ENCODE measurements around the gene SGF29.
A peak's percentile ranks its signal among the peaks of the same experiment; 100 is the strongest.
"Not testable (repeated sequence)": the region's sequence is repeated elsewhere in the genome, so short reads cannot be mapped to it uniquely, and the experiment has no call there.

The SGF29 gene

DNA sequence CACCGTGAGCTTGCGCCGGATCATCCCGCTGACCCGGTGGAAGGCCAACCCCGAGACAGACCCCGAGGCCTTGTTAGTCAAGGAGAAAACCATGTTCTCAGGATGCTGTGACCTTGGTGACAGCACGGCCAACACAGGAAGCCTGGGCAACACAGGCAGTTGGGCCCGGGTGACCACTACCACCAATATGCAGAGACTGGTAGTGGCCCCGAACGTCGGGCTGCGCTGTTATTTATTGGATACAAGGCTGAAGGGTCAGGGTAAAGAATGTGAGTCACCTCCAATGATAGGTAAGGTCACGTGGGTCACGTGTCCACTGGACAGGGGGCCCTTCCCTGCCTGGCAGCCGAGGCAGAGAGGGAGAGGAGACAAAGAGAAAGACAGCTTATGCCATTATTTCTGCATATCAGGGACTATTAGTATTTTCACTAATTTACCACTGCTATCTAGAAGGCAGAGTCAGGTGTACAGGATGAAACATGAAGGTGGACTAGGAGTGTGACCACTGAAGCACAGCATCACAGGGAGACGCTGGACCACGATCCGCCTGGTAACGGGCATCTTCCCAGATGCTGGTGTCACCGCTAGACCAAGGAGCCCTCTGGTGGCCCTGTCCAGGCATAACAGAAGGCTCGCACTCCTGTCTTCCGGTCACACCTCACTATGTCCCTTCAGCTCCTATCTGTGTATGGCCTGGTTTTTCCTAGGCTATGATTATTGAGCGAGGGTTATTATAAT, 61.9 kb downstream of the SGF29 start:
- not testable (repeated sequence) for DNase-seq

DNA sequence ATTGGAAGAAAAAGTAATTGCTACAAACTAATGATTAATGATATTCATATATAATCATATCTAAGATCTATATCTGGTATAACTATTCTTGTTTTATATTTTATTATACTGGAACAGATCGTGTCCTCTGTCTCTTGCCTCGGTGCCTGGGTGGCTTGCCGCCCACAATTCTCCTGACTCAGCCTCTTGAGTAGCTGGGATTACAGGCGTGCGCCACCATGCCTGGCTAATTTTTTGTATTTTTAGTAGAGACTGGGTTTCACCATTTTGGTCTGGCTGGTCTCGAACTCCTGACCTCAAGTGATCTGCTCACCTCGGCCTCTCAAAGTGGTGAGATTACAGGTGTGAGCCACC, 62.5 kb downstream of the SGF29 start:
- not testable (repeated sequence) for DNase-seq

DNA sequence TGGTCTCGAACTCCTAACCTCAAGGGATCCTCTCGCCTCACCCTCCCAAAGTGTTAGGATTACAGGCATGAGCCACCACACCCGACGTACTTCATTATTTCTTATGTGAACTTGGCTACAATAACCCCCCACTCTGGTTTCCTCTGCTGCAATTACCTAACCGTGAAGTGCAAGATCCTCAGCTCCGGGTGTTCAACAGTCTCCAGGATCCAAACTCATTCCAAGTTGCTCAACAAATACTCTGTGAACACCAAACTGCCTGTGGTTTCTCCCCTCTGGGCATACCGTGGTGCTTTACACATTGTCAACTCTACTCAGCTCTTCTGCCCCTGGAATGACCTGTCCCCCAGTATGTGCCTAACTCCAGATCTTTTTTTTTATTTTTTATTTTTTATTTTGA, 62.9 kb downstream of the SGF29 start:
- DNase-seq, result no peak

DNA sequence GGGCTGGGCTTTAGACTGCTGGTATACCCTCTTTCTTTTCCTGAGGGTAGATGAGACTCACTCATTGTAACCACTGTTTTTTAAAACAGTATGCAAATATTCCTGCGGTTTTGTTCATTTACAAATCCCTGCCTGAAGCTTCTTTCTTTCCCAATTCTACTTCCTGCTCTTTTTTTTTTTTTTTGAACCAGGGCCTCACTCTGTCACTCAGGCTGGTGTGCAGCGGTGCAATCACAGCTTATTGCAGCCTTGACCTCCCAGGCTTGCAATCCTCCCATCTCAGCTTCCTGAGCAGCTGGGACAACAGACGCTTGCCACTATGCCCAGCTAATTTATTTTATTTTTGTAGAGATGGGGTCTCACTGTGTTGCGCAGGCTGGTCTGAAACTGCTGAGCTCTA, 64.2 kb downstream of the SGF29 start:
- DNase-seq, result no peak

DNA sequence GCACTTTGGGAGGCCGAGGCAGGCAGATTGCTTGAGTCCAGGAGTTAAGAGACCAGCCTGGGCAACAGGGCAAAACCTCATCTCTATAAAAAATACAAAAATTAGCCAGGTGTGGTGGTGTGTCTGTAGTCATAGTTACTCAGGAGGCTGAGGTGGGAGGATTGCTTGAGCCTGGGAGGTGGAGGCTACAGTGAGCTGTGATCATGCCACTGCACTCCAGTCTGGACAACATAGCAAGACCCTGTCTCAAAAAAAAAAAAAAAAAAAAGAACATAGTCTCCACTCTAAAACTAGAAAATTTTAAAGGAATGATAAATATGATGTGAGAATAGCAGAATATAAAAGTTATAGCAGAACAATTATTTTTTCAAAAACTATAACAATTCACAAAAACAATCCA, 66.6 kb downstream of the SGF29 start:
- DNase-seq, result not testable (repeated sequence)

DNA sequence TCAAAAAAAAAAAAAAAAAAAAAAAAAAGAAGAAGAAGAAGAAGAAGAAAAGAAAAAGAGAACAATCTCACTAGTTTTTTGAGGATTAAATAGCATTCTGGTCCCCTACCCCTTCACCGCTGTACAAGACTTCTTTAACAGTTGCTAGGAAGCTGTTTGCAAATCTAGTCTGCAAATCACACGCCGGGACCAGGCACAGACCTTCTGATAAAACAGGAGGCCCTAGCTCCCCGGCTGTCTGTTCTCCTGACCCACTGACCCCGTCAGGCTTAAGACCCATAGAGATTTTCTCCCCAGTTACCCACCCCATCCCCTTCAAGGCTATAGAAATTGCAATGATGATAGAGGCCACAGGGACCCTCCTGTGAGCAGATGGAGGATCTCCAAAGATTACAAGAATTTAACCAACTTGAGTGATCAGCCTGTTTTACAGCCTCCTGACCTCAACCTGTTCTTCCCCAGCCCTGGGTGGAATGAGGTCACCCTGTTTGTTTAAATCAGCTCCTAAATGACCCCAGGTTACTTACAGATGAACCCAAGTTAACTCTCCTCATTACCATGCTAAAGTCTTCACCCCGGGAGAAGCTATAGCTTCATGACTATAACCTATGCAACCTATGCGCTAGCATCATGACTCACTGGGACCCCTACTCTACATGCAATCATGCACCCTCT, 67.9 kb downstream of the SGF29 start:
- DNase-seq, result no peak

DNA sequence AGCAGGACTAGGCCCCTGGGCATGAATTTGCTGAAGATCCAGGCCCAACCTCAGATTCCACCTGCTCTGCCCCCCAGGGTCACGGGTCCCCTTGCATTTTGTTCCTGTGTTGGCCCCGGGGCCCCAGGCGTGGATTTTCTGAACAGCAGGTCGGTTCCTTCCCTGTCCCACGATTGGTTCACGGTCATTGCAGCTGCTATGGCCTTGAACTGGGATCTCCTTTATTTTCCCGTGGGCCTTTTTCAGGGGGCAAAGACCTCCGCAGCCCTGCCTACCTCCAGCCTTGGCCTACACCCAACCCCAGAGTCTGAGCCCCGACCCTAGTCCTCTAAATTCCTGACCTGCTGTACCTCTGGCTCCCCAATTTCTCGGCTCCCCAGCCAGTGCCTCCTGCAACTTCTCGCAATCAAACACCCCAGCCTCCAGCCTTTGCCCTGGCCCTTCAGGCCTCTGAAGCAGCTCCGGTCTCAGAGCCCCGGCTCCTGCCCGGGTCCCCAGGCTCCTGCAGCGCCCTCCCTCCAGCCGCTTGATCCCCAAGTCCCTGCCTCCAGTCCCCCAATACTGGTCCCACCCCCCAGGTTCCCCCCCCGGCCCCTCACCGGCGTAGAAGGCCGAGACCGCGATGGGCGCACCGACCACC, 68.9 kb downstream of the SGF29 start:
- not testable (repeated sequence) for DNase-seq

DNA sequence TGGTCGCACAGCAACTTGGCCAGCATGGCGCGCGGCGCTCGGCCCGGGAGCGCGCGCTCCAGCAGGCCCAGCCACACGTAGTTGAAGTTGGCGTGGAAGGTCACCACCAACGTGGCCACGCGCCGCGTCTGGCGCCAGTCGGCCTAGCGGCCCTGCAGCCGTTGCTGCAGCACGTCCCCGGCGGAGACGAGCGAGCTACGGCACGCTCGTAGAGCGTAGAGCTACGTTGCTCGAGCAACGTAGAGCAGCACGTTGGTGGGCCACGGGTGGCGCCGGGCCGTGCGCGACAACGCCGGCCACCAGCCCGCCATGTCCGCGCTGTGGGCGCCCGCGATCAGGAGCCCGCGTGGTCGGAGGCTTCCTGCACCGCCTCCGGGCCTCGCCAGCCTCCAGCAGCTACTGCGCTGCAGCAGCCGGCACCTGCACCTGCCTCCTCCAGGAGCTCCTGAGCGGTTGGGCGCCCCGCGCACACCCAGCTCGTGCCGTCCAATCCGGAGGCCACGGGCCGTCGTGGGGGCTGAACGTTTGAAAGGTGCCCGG, 69.5 kb downstream of the SGF29 start:
- DNase-seq, result no peak

DNA sequence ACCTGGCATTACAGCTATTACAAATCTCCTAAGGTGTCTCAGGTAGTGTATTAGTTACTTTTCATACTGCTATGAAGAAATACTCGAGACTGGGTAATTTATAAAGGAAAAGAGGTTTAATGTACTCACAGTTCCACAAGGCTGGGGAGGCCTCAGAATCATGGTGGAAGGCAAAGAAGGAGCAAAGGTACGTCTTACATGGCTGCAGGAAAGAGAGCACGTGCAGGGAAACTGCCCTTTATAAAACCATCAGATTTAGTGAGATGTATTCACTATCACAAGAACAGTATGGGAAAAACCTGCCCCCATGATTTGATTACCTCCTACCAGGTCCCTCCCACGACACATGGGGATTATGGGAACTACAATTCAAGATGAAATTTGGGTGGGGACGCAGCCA, 77.2 kb downstream of the SGF29 start:
- not testable (repeated sequence) for DNase-seq

DNA sequence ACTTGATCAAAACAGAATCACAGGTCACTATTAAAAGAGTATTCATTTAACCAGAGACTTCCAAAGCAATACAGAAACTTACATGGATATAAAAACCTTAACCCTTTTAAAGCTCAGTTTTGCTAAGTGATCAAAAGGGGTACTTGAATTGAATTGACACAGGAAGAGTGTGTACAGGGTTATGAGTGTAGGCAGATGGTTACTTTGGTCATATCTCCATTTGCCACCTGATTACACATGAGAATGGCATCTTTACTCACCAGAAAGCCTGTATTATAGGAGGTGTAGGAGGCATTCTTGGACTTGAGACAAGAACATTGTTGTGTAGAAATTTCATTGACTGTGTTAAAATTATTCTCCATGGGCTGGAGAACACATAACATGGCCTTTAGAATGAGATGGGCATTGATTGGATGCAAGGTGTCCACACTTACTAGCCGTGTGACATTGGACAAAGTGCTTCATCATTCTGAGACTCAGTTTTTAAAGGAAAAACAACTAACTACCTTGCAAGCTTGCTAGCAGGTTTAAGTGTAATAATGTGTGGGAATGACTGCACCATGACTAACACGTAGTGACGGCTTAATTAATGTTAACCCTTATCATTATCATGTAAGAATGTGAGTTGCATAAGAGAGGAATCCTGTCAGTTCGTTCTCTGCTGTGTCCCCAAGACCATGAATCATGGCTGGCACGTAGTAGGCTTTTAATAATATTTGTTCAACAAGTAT, 82.5 kb downstream of the SGF29 start:
- DNase-seq, result peak; percentile 81

DNA sequence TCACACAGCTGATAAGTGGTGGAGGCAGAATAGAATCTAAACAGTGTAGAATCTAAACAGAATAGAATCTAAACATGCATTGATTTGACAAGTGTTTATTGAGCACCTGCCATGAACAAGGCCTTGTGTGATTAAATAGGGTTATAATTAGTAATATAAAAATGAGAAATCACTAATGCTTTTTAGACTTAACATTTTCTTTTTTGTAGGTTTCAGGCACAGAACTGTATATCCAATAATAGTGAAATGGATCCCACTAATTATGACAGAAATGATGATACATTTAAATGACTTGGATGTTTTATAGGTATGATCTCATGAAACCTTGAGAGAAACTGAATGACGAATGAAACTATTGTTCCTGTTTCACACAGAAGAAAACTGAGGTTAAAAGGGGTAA, 84.0 kb downstream of the SGF29 start, which contains the start of gene NPIPB8:
Gene NPIPB8 (plus strand): TSS at position 301 of the 400 bp plus-strand sequence. CDS start 296 bp downstream, outside the sequence.
- not testable (repeated sequence) for DNase-seq

DNA sequence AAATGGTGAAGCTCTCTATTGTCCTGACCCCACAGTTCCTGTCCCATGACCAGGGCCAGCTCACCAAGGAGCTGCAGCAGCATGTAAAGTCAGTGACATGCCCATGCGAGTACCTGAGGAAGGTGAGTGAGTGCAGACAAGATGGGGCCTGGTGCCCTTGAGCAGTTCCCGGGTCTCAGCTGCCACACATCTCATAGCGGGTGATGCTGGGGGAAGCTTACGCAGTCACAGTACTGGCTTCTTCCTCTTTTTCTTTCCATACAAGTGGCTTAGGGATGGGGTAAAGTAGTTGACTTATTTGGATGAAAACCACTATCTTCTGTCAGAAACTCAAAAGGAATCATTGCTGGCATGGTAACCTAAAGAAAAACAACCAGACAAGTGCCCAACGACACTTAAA, 84.6 kb downstream of the SGF29 start:
- not testable (repeated sequence) for DNase-seq

DNA sequence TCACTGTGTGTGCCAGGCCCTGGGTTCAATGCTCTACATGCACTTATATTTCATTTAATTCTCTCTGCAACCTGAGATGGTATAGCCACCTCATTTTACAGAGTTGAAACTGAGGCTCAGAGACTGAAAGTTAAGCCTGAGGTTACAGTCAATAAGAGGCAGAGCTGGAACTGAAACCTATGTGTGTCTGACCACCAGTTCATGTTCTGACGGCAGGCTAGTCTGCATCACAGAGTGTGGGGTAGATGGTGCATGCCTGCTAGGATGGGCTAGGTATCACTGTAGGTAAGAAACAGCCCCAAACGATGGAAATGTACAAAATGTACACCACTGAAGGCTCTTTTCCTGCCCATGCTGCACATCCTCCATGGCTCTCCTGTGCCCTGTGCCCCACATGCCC, 86.2 kb downstream of the SGF29 start:
- not testable (repeated sequence) for DNase-seq
